GM12892 (cell line): Measurements from ENCODE around the gene AHRR.

Source experiments
- POLR2A ChIP-seq: IDR thresholded peaks from 2 replicates; pipeline ENCODE4 v1.6.1; 2011; ENCODE audit warnings: low read depth, low read length, control low read depth
- TAF1 ChIP-seq: IDR thresholded peaks from 2 replicates; pipeline ENCODE4 v1.6.1; 2011; ENCODE audit warnings: low read depth, mild to moderate bottlenecking, control low read depth, low read length, borderline replicate concordance

DNA sequence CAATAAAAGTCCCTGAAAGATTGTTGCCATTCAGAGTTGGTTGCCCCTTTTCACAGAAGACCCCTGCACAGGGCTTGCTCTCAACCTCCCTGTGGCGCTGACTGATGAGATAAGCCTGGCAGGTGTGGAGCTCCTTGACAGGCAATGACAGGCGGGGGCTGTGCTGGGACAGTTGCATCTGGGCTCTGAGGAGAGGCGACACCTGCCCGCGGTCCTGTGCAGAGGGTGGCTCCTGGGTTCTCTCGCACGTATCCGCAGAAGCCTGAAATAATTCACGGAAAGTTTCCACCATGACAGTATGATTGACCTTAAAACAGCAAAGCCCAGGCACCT, 101.7 kb downstream of the AHRR start:
- TF ChIP-seq TAF1 (no peak), POLR2A (no peak)
